Loucy (cell line): ENCODE data around the gene PRXL2A.

ENCODE experiments used
- EZH2phosphoT487 ChIP-seq: fragments of 200-600 bp; IDR thresholded peaks from 2 replicates; pipeline ENCODE4 v1.6.1; 2018; ENCODE audit warnings: antibody characterized with exemption, mild to moderate bottlenecking, moderate library complexity, borderline replicate concordance
- TF ChIP-seq, protein P1 (sequence below): fragments of 200-600 bp; sonication (generic); conservative IDR thresholded peaks from 2 replicates; pipeline ENCODE4 v1.5.1; 2014; ENCODE audit warnings: mild to moderate bottlenecking, antibody characterized with exemption, low read length

- TF ChIP-seq, protein P1, sequence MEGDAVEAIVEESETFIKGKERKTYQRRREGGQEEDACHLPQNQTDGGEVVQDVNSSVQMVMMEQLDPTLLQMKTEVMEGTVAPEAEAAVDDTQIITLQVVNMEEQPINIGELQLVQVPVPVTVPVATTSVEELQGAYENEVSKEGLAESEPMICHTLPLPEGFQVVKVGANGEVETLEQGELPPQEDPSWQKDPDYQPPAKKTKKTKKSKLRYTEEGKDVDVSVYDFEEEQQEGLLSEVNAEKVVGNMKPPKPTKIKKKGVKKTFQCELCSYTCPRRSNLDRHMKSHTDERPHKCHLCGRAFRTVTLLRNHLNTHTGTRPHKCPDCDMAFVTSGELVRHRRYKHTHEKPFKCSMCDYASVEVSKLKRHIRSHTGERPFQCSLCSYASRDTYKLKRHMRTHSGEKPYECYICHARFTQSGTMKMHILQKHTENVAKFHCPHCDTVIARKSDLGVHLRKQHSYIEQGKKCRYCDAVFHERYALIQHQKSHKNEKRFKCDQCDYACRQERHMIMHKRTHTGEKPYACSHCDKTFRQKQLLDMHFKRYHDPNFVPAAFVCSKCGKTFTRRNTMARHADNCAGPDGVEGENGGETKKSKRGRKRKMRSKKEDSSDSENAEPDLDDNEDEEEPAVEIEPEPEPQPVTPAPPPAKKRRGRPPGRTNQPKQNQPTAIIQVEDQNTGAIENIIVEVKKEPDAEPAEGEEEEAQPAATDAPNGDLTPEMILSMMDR, result no peak
- TF ChIP-seq EZH2phosphoT487, result no peak
These were observed at the start of gene PRXL2A for GRCh38 chr10:80408242-80409101.
